Stimulated activated CD8-positive, alpha-beta memory T cell treated with anti-CD3 and anti-CD28 coated beads, Interleukin-7, amount 100 ng/mL, for 4 hours (primary cell): ENCODE data around the gene SMIM23.

Source experiments
- DNase-seq, 2 donors: peaks; one replicate each; pipeline ENCODE4 v3.0.0-alpha.2; 2020; ENCODE audit warnings: low read depth in 2 of 2

SMIM23 gene

DNA sequence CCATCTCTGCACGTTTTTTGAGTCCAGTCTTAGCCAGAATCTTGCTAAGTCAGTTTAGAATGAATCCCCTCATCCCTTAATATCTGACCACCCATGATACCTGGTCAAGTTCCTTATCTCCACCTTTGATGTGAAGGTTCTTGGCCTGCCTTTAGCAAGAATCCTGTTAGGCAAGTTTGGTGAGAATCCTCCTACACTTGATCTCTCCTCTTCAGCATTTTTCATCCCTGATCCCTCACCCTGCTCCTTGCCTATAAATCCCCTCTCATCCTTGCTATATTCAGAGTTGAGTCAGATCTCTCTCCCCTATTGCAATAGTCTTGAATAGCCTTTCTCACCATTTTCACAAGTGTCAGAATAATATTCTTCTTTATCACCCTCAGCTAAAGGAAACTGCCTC is 31.0 kb downstream of the SMIM23 start:
- DNase-seq, result no peak

- DNase-seq, result no peak
Measured at GRCh38 chr5:171820561-171820960, 34.9 kb downstream of the SMIM23 start.

GRCh38 chr5:171821286-171821685 is 35.7 kb downstream of the SMIM23 start:
- DNase-seq, result no peak

DNA sequence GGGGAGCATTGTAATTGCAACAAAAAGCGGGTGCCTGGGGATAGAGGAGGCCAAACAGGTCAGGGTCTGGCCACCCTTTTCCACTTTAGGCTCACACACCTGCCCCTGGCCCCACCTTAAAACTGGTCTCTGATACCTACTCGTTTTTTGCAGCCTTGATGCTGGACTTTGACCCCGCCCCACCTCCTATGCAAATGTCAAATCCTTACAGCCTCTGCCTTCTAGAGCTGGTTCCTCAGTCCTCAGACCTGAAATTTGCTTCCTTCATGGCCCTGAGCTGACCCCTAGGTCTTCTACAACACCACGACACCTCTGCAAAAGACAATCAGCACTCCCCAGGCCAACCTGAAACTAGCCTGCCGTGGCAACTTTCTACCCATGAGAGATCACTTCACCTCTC is 37.7 kb downstream of the SMIM23 start:
- DNase-seq, result no peak

- no peak for DNase-seq
Measured at GRCh38 chr5:171825051-171825450, 39.4 kb downstream of the SMIM23 start.

DNA sequence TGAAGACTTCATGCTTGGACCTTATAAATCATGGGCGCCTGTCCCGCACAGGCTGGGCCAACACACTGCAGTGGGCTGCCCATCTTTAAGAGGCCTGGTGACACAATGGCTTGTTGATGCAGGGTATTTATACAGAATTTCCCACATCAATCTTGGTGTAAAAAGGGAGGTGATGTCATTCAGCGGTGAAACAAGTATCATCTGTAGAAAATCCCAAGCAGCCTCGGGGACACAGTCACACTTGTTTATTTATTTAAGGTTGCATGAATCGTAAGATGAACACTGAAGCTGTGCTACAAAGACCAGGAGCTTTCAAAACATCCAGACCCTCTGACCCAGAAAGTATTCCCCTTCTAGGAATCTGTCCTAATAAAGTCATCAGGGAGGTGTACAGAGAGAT is 40.5 kb downstream of the SMIM23 start:
- DNase-seq, result no peak

DNA sequence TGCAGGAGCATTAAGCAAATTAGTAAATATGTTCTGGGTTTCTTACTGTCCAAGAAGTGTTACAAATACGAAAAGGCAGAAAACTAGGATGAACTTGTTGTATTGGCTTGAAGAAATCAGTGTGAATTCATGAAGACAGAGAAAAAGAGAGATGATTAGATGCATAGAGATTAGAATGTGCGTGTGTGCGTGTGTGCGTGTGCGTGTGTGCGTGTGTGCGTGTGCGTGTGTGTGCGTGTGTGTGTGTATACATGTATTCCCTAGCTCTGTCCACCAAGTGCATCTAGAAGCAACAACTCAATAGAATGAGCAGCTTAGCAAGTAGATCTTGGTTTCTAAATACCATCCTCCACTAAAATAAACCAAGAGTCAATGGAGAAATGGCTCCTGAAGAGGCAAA is 41.5 kb downstream of the SMIM23 start:
- no peak for DNase-seq

DNA sequence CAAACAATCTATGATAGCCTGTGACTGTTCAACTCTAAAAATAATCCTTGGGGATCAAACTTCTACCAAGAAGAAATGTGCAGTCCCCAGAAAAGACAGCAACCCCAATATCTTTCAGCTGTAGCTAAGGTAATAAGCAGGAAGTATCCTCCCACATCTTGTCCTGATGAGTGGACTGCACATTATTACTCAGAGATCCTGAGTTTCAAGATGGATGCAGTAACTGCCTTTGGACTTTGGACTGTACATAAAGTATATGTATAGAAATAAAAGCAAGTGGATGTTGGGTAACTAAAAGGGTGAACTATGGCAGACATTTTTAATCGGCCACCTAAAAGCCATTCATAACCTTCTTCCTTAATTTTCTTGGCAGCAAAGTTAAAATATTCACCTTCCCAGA is 45.1 kb downstream of the SMIM23 start:
- DNase-seq, result no peak

DNA sequence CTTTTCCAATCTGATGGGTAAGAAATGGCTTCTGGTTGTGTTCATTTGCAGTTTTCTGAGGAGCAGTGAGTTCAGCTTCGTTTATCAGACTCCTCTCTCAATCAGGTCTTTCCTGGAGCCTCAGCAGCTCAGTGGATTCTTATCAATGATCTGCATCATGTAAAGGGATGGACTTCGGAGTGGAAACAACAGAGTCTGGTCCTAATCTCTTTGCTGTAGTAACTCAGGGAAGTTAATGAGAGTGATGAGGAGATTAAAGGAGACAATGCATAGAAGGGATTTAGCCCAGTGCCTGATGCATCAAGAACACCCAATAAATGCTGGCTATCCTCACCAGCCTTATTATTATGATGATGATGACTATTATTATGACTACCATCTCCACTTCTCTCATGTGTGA is 47.2 kb downstream of the SMIM23 start:
- no peak for DNase-seq

DNA sequence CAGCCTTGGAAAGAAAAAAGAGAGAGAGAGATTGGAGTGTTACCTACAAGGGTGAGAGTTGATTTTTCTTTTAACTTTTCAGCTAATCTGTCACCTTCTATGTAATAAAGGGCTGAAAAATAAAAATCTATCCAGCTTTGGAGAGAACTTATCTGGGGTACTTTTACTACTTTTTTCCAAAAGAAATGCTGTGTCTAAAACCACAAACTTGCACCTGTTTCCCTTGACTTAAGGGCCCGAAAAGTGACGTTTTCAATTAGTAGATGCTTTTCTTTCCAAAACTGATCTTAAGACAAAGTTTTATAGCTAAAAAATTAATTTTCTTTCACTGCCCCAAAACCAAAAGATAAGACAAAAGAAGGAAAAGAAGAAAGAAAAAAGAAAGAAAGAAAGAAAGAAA is 48.8 kb downstream of the SMIM23 start:
- DNase-seq, result no peak

DNA sequence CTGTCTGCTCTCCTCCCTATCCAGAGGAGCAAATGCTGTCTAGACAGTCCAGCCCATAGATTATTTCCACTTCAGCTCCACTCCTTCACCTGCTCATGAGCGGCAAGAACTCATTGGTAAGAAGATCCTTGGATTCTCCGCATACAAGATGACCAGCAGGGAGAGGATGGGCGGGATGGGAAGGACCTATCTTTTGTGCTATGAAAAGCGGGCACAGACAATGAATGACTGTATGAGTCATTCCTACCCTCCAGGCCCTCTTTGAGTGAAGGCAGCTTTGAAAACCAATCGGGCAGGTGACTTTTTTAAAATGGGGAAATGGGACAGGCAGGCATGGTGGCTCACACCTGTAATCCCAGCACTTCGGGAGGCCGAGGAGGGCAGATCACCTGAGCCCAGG is 49.4 kb downstream of the SMIM23 start:
- no peak for DNase-seq

DNA sequence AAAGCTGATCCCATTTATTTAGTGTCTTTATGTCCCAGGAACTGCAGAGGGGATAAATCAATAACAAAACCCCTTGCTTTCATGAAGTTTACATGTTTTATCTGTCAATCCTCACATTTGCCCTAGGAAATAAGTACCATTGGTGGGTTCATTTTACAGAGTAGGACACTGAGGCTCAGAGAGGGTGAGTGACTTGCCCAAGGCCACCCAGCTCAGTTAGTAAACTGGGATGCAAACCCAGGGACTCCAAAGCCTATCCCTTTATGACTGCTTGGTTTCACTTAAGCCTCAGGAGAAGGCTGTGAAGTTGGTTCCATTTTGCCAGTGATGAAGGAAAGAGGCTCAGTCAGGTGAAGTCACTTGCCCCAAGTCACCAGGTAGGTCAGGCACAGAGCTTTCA is 51.9 kb downstream of the SMIM23 start:
- no peak for DNase-seq

GRCh38 chr5:171838066-171838465 is 52.4 kb downstream of the SMIM23 start:
- no peak for DNase-seq

DNA sequence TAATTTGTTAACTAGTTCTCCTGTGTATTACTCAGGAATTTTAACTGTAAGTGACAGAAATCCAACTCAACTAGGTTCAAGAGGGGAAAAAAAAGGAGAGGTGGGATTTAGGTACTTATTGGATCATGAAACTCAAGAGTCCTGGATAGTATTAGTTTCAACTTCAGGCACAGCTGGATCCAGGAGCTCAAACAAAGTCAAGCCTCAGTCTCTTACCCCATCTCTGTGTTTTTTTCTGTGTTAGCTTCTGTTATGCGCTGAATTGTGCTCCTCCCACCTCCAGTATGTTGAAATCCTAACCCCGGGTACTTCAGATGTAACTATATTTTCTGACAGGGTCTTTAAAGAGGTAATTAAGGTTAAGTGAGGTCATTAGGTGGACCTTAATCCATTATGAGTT is 53.5 kb downstream of the SMIM23 start:
- no peak for DNase-seq

DNA sequence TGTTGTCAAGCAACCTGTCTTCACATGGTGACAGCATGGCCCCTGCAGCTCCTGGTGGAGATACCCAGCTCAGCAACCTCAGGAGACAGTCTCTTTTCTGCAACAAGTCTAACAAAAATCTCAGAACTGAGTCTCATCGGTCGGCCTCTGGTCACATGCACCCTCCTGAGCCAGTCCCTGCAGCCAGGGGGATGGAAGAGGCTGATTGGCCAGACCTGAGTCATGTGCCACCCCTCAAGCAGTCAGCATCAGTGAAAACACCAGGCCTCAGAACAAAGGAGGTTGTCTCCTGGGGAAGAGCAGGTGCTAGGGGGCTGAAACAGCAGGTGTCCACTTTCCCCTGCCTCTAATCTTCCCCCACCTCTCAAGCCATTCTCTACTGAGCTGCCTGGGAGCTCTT is 54.4 kb downstream of the SMIM23 start:
- no peak for DNase-seq
